MM.1S (cell line): ENCODE data around the gene EPHB1.

Experiments used
- CTCF ChIP-seq: fragments of 300-600 bp; sonication (generic); IDR thresholded peaks from 2 replicates; pipeline ENCODE4 v1.5.1; 2016; ENCODE audit warnings: antibody characterized with exemption, low read length, mixed read lengths
- EZH2 ChIP-seq: fragments of 300-600 bp; sonication (generic); optimal IDR thresholded peaks from 2 replicates; pipeline ENCODE3; 2017; ENCODE audit warnings: low read depth, mild to moderate bottlenecking, antibody characterized with exemption, low read length, mixed read lengths

- TF ChIP-seq EZH2 (no peak), CTCF (no peak)
These were observed 472.4 kb downstream of the EPHB1 start for GRCh38 chr3:135267487-135267886.
